ENCODE data around the gene ZDHHC11B.
"Not testable (repeated sequence)": the region's sequence is repeated elsewhere in the genome, so short reads cannot be mapped to it uniquely, and the experiment has no call there.

Gene ZDHHC11B

DNA sequence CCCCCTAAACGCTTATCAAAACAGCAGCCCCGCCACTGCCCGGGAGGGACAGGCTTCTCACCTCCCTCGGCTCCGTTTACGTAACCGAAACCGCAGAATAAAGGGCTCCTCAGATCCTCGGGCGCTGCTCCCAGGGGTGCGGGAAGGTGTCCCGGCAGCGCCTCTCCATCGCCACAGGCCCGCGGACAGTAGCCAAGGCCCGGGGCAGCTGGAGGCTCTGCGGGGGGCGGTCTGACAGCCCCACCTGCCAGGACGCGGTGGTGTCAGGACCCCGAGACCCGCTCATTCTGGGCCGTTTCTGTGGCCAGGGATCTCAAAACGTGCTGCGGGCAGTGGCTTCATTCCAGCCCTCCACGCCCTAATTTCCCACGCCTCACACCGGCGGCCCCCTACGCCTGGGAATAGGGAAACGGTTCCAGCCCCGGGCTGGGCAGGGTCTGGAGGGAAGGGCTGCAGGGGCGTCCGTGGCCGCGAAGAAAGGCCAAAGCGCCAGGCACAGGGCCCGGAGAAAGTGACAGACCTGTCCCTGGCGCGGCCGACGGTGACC lies 575 bp downstream of the ZDHHC11B start:
- not testable (repeated sequence) for DNase-seq

DNA sequence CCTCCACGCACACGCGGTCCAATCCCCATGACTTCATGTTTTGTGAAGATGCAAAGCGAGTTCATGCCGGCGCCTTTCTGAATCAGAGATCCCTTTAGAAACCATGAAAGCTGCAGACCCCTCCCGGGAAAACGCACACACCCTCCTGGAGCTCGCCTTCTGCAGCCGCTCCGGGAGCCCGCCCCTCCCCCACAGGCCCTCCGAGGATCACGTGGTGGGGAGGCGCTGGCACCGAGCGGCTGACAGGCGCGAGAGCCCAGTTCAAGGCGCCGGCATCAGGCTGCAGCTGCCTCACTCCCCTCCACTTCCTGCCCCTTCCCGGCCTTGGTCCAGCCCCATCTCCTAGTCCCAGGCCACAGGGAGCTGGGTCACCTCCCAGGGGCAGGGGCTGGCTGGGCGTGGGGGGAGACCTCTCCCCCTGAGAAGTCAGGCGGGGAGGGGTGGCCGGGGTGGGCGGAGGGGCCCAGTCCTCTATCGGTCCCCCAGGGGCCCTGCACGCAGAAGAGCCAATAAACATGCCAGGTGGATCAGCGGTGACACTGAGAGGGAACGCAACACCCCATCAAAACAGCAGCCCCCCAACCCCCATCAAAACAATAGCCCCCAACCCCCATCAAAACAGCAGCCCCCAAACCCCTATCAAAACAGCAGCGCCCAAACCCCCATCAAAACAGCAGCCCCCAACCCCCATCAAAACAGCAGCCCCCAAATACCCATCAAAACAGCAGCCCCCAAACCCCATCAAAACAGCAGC lies 1.3 kb downstream of the ZDHHC11B start:
- DNase-seq = not testable (repeated sequence)

DNA sequence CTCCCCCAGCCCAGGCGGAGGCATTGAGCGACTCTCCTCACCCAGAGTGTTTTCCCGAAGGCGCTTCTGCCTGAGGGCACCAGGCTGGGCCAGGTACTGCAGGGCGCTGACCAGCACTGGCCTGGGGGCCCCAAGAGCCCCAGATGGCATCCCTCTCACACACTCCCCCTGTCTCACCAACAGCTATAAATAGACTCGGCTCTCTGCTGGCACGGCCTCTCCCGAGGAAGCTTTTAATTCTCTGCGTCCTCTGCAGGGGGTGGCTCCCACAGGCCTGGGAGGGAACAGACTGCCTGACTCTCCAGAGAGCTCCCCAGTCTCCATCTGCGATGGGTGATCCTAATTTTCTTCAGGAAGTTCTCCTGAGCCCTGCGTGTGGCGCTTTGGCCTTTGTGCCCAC lies 2.2 kb downstream of the ZDHHC11B start:
- not testable (repeated sequence) for DNase-seq

DNA sequence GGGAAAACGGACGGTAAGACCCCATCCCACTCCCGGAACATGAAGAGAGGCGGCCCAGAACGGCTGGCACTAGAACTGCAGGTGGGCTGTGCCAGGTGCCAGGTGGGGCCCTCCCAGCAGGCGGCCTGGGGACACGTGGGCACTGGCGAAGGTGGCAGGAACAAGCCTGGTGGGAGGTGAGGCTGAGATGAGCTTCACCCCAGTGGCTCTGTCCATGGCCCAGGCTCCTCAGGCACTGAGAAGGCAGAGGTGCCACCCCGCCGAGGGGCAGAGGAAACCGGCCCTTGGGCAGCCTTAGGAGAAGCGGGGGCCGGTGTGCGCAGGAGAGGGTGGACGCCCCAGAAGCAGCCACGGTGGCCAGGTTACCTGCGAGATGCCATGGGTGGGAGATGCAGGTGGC lies 4.0 kb downstream of the ZDHHC11B start:
- not testable (repeated sequence) for DNase-seq

DNA sequence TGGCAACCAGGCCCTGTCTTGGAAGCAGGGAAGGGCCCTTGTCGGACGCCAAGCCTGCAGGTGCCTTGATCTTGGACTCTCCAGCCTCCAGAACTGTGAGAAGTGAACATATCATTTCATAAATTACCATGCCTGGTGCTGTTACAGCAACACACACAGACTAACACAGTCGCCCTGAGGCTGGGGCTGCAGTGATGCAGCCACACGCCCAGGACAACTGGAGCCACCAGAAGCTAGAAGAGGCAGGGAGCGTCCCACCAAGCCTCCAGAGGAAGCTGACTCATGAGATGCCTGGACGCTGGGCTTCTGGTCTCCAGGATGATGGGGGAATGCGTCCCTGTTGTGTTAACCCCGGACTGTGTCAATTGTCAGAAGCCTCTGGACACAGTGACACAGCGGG lies 5.6 kb downstream of the ZDHHC11B start:
- DNase-seq = not testable (repeated sequence)

DNA sequence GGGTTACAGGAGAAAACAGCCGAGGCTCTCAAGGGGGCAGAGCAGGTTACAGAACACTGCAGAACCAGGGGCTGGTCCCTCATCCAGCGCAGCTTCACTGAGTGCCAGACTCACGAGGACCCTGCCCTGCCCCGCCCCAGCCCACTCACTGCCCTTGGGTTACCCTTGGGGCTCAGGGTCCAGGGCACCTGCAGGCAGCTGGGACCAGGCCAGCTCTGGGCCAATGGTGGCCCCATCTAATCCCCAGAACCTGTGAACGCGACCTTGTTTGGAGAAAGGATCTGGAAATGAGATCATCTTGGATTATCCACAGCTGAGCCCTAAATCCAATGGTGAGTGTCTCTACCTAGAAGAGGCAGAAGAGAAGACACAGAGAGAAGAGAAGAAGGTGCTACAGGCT lies 6.1 kb downstream of the ZDHHC11B start:
- not testable (repeated sequence) for DNase-seq

DNA sequence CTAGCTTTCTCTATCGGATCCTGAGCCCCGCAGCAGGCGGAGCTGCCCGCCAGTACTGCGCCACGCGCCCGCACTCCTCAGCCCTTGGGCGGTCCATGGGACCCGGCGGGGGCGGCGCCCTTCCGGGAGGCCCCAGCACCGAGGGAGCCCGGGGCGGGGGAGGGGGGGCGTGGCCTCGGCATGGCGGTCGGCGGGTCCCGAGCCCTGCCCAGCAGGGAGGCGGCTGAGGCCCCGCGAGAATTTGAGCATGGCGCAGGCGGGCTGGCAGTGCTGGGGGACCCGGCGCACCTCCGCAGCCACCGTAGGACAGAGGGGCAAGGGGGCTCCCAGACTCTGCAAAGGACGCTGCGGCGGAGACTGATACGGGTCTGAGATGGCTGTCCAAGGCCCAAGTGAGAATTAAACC lies 6.8 kb downstream of the ZDHHC11B start:
- no peak for DNase-seq

DNA sequence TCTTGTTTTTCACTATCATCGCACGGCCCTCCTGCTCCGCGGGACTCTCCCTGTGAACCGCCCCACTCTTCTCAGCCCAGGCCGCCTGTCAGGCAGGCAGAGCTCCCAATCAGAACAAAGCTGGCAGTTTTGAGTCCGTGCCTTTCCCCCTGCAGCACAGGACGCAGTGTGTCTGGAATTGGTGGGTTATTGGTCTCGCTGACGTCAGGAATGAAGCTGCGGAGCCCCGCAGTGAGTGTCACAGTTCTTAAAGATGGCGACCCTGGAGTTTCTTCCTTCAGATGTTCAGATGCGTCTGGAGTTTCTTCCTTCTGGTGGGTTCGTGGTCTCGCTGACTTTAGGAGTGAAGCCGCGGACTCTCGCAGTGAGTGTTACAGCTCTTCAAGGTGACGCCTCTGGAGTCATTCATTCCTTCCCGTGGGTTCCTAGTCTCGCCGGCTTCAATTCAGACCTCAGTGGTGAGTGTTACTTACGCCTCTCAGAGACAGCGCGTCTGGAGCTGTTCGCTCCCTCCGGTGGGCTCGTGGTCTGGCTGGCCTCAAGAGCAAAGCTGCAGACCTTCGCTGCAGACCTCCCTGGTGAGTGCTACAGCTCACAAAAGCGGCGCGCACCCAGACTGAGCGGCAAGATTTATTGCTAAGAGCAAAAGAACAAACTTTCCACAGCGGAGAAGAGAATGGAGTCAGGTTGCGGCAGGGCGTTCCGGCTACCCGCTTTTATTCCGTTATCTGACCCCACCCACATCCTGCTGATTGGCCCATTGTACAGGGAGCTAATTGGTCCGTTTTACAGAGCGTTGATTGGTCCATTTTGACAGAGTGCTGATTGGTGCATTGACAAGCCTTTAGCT lies 7.4 kb downstream of the ZDHHC11B start:
- DNase-seq = no peak

DNA sequence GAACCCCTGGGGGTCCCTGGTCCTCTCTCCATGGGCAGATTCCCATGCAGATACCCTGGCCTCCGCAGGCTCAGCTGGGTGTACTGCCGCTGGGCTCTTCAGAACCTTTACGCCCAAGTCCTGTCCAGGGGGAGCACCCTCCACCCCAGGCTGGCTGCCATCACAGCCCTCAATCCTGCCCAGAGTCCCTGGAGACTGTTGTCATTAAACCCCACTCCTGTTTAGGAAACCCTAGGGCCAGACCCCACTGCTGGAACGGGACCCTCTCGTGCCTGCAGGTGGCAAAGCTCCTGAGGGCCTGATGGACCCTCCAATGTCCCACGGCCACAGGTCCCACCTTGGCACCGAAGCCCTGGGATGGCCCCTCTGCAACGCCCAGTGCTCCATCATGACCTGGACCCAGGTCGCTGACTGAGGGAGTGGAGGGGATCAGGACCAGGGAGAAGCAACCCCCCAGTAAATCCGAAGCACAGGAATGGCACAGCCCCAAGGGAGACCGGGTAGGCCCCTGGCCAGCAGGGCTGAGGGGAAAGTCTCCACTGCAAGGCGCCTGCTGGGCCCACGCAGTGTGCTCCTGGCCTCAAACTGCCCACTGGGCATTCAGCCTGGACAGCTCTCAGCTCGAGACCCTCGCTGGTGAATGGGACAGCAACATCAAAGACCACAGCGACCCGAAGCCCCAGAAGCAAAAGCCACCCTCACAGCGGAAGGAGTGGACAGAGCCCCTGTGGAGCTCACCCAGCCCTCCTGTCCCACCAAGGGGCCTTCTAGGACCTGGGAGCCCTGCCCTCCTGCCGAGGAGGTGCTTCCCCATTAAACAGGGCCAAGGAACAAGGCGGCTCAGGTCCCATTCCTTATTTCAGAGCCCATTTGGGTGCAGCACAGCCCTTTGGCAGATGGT lies 8.3 kb downstream of the ZDHHC11B start:
- no peak for DNase-seq

DNA sequence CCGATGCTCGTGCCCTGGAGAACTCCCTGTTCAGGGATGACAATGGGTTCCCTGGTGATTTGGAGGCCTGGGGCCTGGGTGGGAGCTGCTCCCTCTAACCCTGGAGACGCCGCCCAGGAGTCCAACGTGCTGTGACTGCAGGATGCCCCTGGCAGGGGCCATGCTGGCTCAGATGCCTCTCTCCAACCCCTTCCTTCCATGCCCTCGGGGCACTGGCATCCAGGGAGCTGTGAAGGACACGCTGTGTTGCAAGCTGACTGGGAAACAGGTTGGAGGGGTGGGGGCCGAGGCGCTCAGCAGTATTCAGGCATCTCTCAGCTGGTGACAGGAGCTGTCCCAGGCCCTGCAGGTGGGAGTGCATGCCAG lies 9.0 kb downstream of the ZDHHC11B start:
- not testable (repeated sequence) for DNase-seq

DNA sequence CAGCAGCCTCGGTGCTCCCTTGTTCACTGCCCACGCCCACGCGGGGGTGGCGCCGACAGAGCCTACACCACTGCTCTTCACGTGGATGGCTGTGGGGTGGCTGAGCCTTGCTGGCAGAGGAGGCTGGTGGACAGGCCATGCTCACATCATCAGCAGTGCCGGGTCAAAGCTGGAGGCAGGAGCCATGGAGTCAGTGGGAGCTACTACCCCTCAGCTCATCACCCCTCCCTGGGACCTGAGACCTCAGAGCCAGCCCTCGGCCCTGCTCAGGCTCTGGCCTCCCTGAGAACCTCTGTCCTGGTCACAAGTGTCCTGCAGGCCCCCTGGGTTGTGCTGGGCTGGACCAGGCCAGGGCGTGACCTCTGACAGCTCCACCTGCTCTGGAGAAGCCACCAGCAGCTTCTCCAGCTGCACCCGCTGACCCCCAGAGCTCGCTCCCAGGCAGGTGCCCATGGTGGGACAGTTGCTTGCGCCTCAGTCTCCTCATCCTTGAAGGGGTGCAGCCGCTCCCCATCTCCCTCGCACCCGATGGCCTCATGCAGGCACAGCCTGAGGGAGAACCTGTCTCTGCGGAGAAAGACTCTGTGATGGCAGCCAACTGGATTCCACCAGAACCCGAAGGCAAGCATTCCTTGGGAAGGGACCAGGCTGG lies 9.5 kb downstream of the ZDHHC11B start:
- not testable (repeated sequence) for DNase-seq

DNA sequence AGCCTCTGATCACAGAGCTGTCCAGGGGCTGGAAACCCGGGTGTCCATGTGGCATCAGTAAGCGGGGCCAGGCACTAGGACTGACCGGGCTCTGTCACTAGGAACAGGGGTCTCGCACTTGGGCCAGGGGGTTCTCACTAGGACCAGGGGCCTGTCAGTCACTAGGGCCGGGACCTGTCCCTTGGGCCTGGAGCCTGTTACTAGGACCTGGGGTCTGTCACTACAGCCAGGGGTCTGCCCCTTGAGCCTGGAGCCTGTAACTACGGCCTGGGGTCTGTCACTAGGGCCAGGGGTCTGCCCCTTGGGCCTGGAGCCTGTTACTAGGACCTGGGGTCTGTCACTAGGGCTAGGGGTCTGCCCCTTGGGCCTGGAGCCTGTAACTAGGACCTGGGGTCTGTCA lies 10.2 kb downstream of the ZDHHC11B start:
- DNase-seq = not testable (repeated sequence)

DNA sequence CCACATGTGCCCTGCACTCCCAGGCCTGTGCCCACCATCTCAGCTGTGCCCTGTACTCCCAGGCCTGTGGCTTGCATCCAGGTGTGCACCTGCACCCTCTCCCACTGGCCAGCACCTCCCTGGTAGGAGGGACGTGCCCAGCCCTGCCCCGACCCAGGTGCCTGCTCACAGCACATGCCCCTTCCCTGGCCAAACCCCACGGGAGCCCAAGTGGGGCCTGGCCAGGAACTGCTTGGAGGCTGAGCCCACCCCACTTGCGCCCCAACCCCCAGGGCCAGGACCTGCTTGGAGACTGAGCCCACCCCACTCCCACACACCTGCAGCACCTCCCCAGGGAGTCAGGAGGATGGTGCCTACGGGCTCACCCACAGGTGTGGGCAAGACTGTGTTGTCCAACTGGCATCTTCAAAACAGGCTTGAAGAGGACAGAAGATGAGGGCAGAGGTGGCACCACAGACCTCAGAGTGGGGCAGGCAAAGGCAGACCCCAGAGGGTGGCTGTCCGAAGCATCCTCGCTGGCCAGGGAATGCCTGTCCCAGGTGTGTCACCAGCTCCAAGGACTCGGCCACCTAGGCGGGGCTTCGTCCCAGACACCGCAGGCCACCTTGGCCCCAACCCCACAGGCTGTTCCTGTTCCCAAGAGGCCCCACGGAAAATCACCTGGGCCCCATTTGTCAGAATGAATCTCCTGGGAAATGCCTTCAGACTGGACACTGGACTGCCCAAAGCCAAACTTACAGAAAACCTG lies 10.8 kb downstream of the ZDHHC11B start:
- no peak for DNase-seq

DNA sequence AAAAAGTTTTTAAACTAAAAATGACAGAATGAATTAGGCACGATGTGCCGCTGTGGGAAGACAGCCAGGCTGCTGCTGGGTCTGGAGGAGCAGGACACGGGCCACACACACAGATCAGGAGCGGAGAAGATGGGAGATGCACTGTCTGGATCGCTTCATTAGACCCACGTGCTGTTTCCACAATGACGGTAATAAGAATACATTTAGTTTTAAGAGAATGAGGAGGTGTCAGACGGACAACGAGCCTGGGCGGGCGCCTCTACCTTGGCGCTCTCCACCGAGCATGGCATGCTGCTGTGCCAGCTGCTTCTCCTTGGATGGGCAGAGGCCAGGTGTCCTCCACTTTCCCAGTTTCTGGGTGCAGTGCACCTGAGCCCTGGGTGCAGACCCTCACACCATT lies 11.6 kb downstream of the ZDHHC11B start:
- DNase-seq = not testable (repeated sequence)

DNA sequence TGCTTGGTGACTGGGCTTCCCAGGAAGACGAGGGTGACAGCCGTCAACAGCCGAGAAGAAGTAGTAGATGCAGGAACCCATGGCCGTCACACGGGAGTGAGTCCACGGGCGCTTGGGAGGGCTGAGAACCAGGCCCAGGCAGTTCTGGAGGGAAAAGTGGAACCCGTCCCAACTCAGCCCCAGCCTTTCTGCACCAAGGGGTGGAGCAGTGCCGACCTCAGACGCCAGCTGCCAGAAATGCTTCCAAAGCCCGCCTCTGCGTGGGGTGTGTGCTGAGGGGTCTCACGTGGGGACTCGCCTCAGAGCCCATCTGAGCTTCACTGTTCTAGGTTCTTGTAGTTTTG lies 12.0 kb downstream of the ZDHHC11B start:
- DNase-seq = not testable (repeated sequence)

DNA sequence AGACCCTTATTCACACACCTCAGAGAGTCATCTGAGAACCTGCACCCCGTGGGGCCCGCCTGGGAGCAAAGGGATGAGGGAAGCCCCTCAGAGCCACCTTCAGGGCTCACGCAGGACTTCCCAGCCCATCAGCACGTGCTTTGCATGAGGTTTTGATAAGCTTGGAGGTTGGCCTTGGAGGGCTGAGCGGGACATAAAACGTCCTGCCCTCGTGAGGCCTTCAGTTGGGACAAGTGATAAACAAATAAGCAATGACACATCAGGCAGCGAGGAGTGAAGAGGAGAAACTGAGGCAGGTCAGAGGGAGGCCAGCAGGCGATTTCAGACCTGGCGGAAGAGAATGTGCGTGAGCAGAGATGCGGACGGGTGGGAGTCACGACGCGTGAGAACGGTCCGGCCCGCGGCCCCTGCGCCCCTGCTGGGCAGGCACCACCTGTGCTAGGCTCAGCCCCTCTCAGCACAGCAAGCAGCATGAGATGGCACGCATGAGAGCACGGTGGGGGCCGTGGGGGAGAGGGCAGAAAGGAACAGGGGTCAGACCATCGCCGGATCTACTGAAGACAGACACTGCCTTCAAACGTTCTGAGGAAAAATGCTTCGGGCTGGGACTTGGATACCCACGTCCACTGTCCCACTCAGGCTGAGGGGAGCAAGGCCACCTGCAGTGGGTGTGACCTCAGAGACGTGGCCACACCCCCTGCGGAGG lies 12.5 kb downstream of the ZDHHC11B start:
- not testable (repeated sequence) for DNase-seq

DNA sequence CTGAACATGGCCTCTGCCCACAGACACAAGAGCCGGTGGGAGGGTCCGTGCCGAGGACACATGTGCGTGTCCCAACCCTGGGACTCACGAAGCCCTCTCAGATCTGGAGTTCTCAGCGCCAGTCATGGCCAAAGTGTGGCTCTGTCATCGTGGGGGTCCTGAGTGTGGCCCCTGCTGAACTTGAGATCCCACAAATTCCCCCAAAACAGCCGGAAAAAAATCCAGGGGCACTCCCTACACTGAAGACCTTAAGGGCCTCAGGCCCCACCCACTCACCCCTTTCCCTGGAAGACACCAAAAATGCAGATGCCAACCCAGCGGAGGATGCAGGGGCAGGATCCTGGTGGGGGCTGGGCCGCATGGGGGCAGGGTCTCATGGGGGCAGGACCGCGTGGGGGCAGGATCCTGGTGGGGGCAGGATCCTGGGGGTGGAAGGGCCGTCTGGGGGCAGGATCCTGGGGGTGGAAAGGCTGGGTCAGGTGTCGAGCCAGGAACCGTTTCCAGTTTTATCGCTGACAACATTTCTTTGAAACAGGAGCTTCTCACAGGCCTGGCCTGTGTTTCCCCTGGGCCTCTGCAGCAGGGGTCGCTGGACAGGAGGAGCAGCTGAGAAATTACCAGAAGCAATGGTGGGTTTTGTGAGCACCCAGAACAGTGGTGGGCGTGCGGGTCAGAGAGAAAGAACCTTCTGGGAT lies 13.3 kb downstream of the ZDHHC11B start:
- DNase-seq = not testable (repeated sequence)

DNA sequence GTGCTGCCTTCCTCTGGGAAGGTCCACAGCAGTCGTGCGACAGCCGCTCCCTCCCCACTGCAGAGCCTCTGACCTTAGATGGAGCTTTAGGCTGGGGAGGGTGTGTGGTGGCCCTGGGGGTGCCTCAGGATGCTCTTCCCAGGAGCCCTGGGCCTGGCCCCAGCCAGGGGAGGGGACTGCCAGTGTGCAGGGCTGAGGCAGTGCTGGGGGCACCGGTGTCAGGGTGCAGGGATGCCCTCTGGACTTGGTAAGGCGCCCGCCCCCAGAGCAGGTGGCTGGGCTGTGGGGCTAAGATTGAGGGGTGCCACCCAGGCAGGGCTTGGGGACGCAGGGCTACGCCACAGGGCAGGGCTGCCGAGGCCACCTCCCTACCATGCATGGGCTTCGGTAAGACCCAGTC lies 13.9 kb downstream of the ZDHHC11B start:
- DNase-seq = not testable (repeated sequence)

DNA sequence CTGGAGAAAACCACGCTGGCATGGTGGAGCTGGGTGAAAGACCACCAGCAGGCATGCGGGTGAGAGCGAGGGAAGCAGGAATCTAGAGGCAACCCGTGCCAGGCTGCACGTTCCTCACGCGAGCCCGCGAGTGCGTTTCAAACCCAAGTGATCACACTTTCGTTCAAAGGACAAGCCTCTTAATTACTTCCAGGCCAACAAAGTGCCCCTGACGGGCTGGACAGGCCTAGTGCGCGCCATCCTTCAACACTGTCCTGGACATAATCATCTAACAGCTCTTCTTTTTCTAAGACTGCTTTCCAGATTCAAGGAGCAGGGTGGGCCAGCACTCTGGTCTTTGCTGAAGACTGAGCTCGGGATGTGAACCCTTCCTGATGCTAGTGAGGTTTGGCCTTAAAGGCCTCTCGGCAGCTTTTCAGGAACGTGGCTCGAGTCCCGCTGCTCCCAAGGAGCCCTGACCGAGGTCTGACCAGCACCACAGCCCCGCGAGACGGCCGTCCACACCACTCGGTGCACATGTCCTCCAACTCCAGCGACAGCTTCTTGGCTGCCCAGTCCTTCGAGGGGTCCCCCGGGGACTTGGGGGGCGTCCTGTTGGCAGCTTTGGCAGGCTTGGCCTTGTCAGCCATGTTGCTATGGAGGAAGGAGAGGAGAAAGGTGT lies 14.9 kb downstream of the ZDHHC11B start:
- not testable (repeated sequence) for DNase-seq

Measured in cortex of kidney (tissue), 1 donor.